Mononuclear cell (primary cell): ENCODE data around the gene BMP15. TPM values are rescaled to one million over a fixed set of nuclear protein-coding genes. Genes with fewer than 3 reads are reported as not detected.

ENCODE experiments used
- H3K27me3 ChIP-seq: 2 replicates; pipeline ENCODE4 v1.6.0; 2011; ENCODE audit warnings: low read length, control low read depth; ENCODE audit not compliant: insufficient read depth
- H3K4me1 ChIP-seq: 2 replicates; pipeline ENCODE4 v1.5.1; 2011; ENCODE audit warnings: mild to moderate bottlenecking, low read length, control low read depth; ENCODE audit not compliant: insufficient read depth
- H3K4me3 ChIP-seq: 2 replicates; pipeline ENCODE4 v1.5.1; 2011; ENCODE audit warnings: mild to moderate bottlenecking, low read length, moderate library complexity
- H3K9me3 ChIP-seq: 2 replicates; pipeline ENCODE4 v1.5.1; 2011; ENCODE audit warnings: low read depth, mild to moderate bottlenecking, control low read depth, low read length
- total RNA-seq: library from RNA; depleted of rRNA; stranded (reverse); fragments of >200 nt; gene quantifications from one replicate; pipeline ENCODE4 v1.2.3, GENCODE V29; 2012

BMP15 gene
- not detected for total RNA-seq

- H3K4me1 ChIP-seq: no peaks in the 10 kb centered on the region
- no peaks in the 10 kb centered on the region for H3K27me3 ChIP-seq
- H3K4me3 ChIP-seq: no peak within 1 kb of the TSS
- no peaks in the 10 kb centered on the region for H3K9me3 ChIP-seq
Observed at GRCh38 chrX:50910685-50911176, at the start of gene BMP15. Gene BMP15 (plus strand): TSS chrX:50910735. CDS start chrX:50910784, 49 bp downstream.

- H3K4me1 ChIP-seq: no peaks in the 10 kb centered on the region
- no peak overlapping the region for H3K4me3 ChIP-seq
- no peaks in the 10 kb centered on the region for H3K27me3 ChIP-seq
- H3K9me3 ChIP-seq: no peaks in the 10 kb centered on the region
Observed at GRCh38 chrX:50863471-50863870, 47.1 kb upstream of the BMP15 start.

GRCh38 chrX:50865311-50865710 is 45.2 kb upstream of the BMP15 start:
- H3K4me3 ChIP-seq: no peak overlapping the region
- H3K4me1 ChIP-seq: no peaks in the 10 kb centered on the region
- H3K27me3 ChIP-seq: no peaks in the 10 kb centered on the region
- H3K9me3 ChIP-seq: no peaks in the 10 kb centered on the region

GRCh38 chrX:50871922-50872453 is 38.5 kb upstream of the BMP15 start:
- no peaks in the 10 kb centered on the region for H3K4me1 ChIP-seq

GRCh38 chrX:50874876-50875275 is 35.7 kb upstream of the BMP15 start:
- Histone ChIP-seq H3K9me3 (no peaks in the 10 kb centered on the region), H3K27me3 (no peaks in the 10 kb centered on the region), H3K4me1 (no peaks in the 10 kb centered on the region)

More at GRCh38 chrX:50871922-50872453, 38.5 kb upstream of the BMP15 start:
- Histone ChIP-seq H3K27me3 (no peaks in the 10 kb centered on the region), H3K4me3 (no peak overlapping the region), H3K9me3 (no peaks in the 10 kb centered on the region)

GRCh38 chrX:50876551-50876950 is 34.0 kb upstream of the BMP15 start:
- H3K4me3 ChIP-seq: no peak overlapping the region
- no peaks in the 10 kb centered on the region for H3K4me1 ChIP-seq
- H3K9me3 ChIP-seq: no peaks in the 10 kb centered on the region
- no peaks in the 10 kb centered on the region for H3K27me3 ChIP-seq

More at GRCh38 chrX:50874876-50875275, 35.7 kb upstream of the BMP15 start:
- no peak overlapping the region for H3K4me3 ChIP-seq

- no peak overlapping the region for H3K4me3 ChIP-seq
- no peaks in the 10 kb centered on the region for H3K27me3 ChIP-seq
- H3K9me3 ChIP-seq: no peaks in the 10 kb centered on the region
- H3K4me1 ChIP-seq: no peaks in the 10 kb centered on the region
Observed at GRCh38 chrX:50877310-50877709, 33.2 kb upstream of the BMP15 start.

- H3K9me3 ChIP-seq: no peaks in the 10 kb centered on the region
- H3K4me3 ChIP-seq: no peak overlapping the region
- H3K4me1 ChIP-seq: no peaks in the 10 kb centered on the region
Observed at GRCh38 chrX:50881028-50881427, 29.5 kb upstream of the BMP15 start.

GRCh38 chrX:50888884-50889283 is 21.7 kb upstream of the BMP15 start:
- Histone ChIP-seq H3K4me3 (no peak overlapping the region), H3K4me1 (no peaks in the 10 kb centered on the region), H3K27me3 (no peaks in the 10 kb centered on the region), H3K9me3 (no peaks in the 10 kb centered on the region)

More at GRCh38 chrX:50881028-50881427, 29.5 kb upstream of the BMP15 start:
- H3K27me3 ChIP-seq: no peaks in the 10 kb centered on the region

- H3K27me3 ChIP-seq: no peaks in the 10 kb centered on the region
Observed at GRCh38 chrX:50889582-50889981, 21.0 kb upstream of the BMP15 start.

GRCh38 chrX:50893047-50893446 is 17.5 kb upstream of the BMP15 start:
- no peaks in the 10 kb centered on the region for H3K27me3 ChIP-seq
- no peak overlapping the region for H3K4me3 ChIP-seq

More at GRCh38 chrX:50889582-50889981, 21.0 kb upstream of the BMP15 start:
- H3K4me3 ChIP-seq: no peak overlapping the region
- no peaks in the 10 kb centered on the region for H3K4me1 ChIP-seq
- no peaks in the 10 kb centered on the region for H3K9me3 ChIP-seq

GRCh38 chrX:50893466-50893865 is 17.1 kb upstream of the BMP15 start:
- no peaks in the 10 kb centered on the region for H3K4me1 ChIP-seq
- H3K27me3 ChIP-seq: no peaks in the 10 kb centered on the region
- no peak overlapping the region for H3K4me3 ChIP-seq
- H3K9me3 ChIP-seq: no peaks in the 10 kb centered on the region

More at GRCh38 chrX:50893047-50893446, 17.5 kb upstream of the BMP15 start:
- H3K4me1 ChIP-seq: no peaks in the 10 kb centered on the region
- H3K9me3 ChIP-seq: no peaks in the 10 kb centered on the region

GRCh38 chrX:50905334-50905733 is 5.2 kb upstream of the BMP15 start:
- H3K4me3 ChIP-seq: no peak overlapping the region
- no peaks in the 10 kb centered on the region for H3K9me3 ChIP-seq

GRCh38 chrX:50913520-50913919 is 3.0 kb downstream of the BMP15 start:
- H3K27me3 ChIP-seq: no peaks in the 10 kb centered on the region
- H3K9me3 ChIP-seq: no peaks in the 10 kb centered on the region
- no peaks in the 10 kb centered on the region for H3K4me1 ChIP-seq
- H3K4me3 ChIP-seq: no peak overlapping the region

More at GRCh38 chrX:50905334-50905733, 5.2 kb upstream of the BMP15 start:
- Histone ChIP-seq H3K27me3 (no peaks in the 10 kb centered on the region), H3K4me1 (no peaks in the 10 kb centered on the region)

- no peaks in the 10 kb centered on the region for H3K9me3 ChIP-seq
Observed at GRCh38 chrX:50920132-50920531, 9.6 kb downstream of the BMP15 start.

GRCh38 chrX:50927127-50927526 is 16.6 kb downstream of the BMP15 start:
- H3K9me3 ChIP-seq: no peaks in the 10 kb centered on the region
- H3K4me3 ChIP-seq: no peak overlapping the region
- H3K27me3 ChIP-seq: no peaks in the 10 kb centered on the region
- no peaks in the 10 kb centered on the region for H3K4me1 ChIP-seq

More at GRCh38 chrX:50920132-50920531, 9.6 kb downstream of the BMP15 start:
- Histone ChIP-seq H3K27me3 (no peaks in the 10 kb centered on the region), H3K4me1 (no peaks in the 10 kb centered on the region), H3K4me3 (no peak overlapping the region)
